ENCODE results near the gene MYO5A. TPM values are rescaled to one million over a fixed set of nuclear protein-coding genes. Genes with fewer than 3 reads are reported as not detected.

MYO5A gene
- total RNA-seq, 2 donors from 2014 or later = 12.3 to 21.5 TPM

GRCh38 chr15:52415628-52416027, 113.1 kb downstream of the MYO5A start:
- DNase-seq (ENCODE audit: low spot score) = no peak
- Histone ChIP-seq H3K27me3 (no peaks in the 10 kb centered on the region), H3K4me1 (no peaks in the 10 kb centered on the region), H3K9me3 (no peaks in the 10 kb centered on the region), H3K4me3 (no peak overlapping the region), H3K36me3 (no peaks in the 10 kb centered on the region), H3K27ac (no peak overlapping the region)
- TF ChIP-seq, protein P1, sequence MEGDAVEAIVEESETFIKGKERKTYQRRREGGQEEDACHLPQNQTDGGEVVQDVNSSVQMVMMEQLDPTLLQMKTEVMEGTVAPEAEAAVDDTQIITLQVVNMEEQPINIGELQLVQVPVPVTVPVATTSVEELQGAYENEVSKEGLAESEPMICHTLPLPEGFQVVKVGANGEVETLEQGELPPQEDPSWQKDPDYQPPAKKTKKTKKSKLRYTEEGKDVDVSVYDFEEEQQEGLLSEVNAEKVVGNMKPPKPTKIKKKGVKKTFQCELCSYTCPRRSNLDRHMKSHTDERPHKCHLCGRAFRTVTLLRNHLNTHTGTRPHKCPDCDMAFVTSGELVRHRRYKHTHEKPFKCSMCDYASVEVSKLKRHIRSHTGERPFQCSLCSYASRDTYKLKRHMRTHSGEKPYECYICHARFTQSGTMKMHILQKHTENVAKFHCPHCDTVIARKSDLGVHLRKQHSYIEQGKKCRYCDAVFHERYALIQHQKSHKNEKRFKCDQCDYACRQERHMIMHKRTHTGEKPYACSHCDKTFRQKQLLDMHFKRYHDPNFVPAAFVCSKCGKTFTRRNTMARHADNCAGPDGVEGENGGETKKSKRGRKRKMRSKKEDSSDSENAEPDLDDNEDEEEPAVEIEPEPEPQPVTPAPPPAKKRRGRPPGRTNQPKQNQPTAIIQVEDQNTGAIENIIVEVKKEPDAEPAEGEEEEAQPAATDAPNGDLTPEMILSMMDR (IDR thresholded peaks at IDR 0.05) = no peak

GRCh38 chr15:52414936-52415335, 113.7 kb downstream of the MYO5A start:
- H3K9me3 ChIP-seq = no peaks in the 10 kb centered on the region
- no peak overlapping the region for H3K4me3 ChIP-seq
- no peaks in the 10 kb centered on the region for H3K36me3 ChIP-seq
- H3K4me1 ChIP-seq = no peaks in the 10 kb centered on the region
- no peak overlapping the region for H3K27ac ChIP-seq
- H3K27me3 ChIP-seq = no peaks in the 10 kb centered on the region
- DNase-seq (ENCODE audit: low spot score) = no peak
- TF ChIP-seq, protein P1 (IDR thresholded peaks at IDR 0.05) = no peak

DNA sequence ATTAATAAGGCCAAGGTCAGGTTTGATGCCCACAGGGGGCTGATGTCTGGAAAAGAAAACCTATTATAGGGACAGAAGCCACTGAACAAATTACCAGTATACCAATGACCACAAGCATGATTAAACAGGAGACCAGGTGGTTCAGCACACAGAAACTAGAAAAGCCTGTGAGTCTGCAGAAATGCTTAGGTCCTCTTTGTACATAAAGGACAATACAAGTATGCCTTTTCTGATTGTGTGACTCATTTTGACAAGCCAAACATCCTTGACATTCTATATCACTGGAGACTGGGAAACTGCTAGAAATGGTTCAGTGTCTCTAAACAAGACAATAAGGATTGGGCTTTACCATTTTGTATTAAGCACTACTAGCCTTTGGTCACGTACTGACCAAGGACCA, 119.9 kb downstream of the MYO5A start:
- no peak for DNase-seq (ENCODE audit: low spot score)
- peaks cover 9% of the 10 kb centered on the region for H3K36me3 ChIP-seq
- no peaks in the 10 kb centered on the region for H3K9me3 ChIP-seq
- H3K4me1 ChIP-seq = no peaks in the 10 kb centered on the region
- no peak overlapping the region for H3K27ac ChIP-seq
- H3K4me3 ChIP-seq = no peak overlapping the region
- TF ChIP-seq, protein P1 (IDR thresholded peaks at IDR 0.05) = no peak
- no peaks in the 10 kb centered on the region for H3K27me3 ChIP-seq

DNA sequence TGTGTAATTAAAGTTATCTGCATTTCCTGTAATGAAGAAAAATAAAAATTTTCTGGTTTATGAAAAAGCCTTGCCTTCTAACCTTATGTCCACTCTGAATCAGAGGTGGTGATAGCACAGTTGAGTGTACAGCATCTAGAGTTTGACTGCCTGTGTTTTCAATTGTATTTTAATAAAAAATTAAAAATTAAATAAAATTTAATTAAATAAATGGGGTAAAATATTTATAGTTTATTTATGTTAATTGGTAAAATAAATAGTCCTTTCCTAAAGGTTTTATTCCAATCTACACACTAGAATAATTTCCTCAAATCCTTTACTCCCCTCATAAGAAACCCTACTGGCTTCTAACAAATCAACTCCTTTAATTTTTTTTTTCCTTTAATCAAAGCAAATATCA, 121.3 kb downstream of the MYO5A start:
- no peaks in the 10 kb centered on the region for H3K27me3 ChIP-seq
- no peak for DNase-seq (ENCODE audit: low spot score)
- H3K36me3 ChIP-seq = peaks cover 9% of the 10 kb centered on the region
- no peak overlapping the region for H3K4me3 ChIP-seq
- H3K4me1 ChIP-seq = no peaks in the 10 kb centered on the region
- TF ChIP-seq, protein P1 (IDR thresholded peaks at IDR 0.05) = no peak
- H3K27ac ChIP-seq = no peak overlapping the region
- H3K9me3 ChIP-seq = no peaks in the 10 kb centered on the region

DNA sequence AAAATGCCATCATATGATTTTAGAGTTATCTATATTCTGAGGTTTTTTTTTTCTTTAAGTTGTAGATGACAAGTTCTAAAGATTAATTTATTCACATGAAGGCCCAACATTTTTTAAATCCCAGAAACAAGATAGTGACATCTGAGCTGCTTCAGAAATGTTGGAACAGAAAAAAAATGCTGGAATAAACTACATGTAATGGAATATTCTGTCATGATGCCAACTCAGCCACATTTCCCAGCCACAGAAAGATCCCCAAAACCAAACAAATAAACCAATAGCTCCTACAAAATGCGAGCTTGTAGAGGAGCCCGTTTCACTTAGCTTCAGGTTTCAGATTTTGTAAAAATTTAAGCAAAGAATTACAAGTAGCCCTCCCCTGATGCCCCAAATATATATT, 122.1 kb downstream of the MYO5A start:
- Histone ChIP-seq H3K27me3 (no peaks in the 10 kb centered on the region), H3K36me3 (peaks cover 9% of the 10 kb centered on the region), H3K9me3 (no peaks in the 10 kb centered on the region), H3K4me3 (no peak overlapping the region), H3K27ac (no peak overlapping the region), H3K4me1 (no peaks in the 10 kb centered on the region)
- TF ChIP-seq, protein P1 (IDR thresholded peaks at IDR 0.05) = no peak
- DNase-seq (ENCODE audit: low spot score) = no peak

- H3K27me3 ChIP-seq = no peaks in the 10 kb centered on the region
- TF ChIP-seq, protein P1 (IDR thresholded peaks at IDR 0.05) = no peak
- no peaks in the 10 kb centered on the region for H3K4me1 ChIP-seq
- no peak overlapping the region for H3K4me3 ChIP-seq
- peaks cover 9% of the 10 kb centered on the region for H3K36me3 ChIP-seq
- DNase-seq (ENCODE audit: low spot score) = no peak
- H3K27ac ChIP-seq = no peak overlapping the region
- no peaks in the 10 kb centered on the region for H3K9me3 ChIP-seq
Observed at GRCh38 chr15:52405856-52406255, 122.8 kb downstream of the MYO5A start.

Data from right atrium auricular region (tissue), 2 donors.